Osteoblast (primary cell): ENCODE data around the gene ATP2B3. TPM values are rescaled to one million over a fixed set of nuclear protein-coding genes. Genes with fewer than 3 reads are reported as not detected.

ENCODE experiments used
- DNase-seq: peaks from one replicate; pipeline ENCODE4 v3.0.0; 2011; ENCODE audit warnings: low spot score, mixed read lengths; ENCODE audit not compliant: insufficient read length; ENCODE audit errors: missing footprints
- H2AFZ ChIP-seq: 2 replicates; pipeline ENCODE4 v1.6.0; 2011; ENCODE audit warnings: mild to moderate bottlenecking, low read length
- H3K27ac ChIP-seq: 2 replicates; pipeline ENCODE4 v1.5.1; 2011; ENCODE audit warnings: mild to moderate bottlenecking, low read depth, low read length, moderate library complexity
- H3K27me3 ChIP-seq: 2 replicates; pipeline ENCODE4 v1.6.0; 2012; ENCODE audit warnings: mild to moderate bottlenecking, control low read depth, inconsistent platforms, low read length, moderate library complexity; ENCODE audit not compliant: insufficient read depth
- H3K36me3 ChIP-seq: 2 replicates; pipeline ENCODE4 v1.5.1; 2011; ENCODE audit warnings: mild to moderate bottlenecking, low read length, control low read depth, moderate library complexity; ENCODE audit not compliant: insufficient read depth
- H3K4me1 ChIP-seq: 2 replicates; pipeline ENCODE4 v1.5.1; 2011; ENCODE audit warnings: mild to moderate bottlenecking, low read length, control low read depth, moderate library complexity; ENCODE audit not compliant: insufficient read depth
- H3K4me2 ChIP-seq: 2 replicates; pipeline ENCODE4 v1.6.0; 2011; ENCODE audit warnings: mild to moderate bottlenecking, low read length; ENCODE audit not compliant: insufficient read depth
- H3K4me3 ChIP-seq: fragments of 200-600 bp; sonication (generic); 3 replicates; pipeline ENCODE4 v1.5.1; 2012; ENCODE audit warnings: mild to moderate bottlenecking, low read length, inconsistent platforms; ENCODE audit not compliant: insufficient read depth
- H3K79me2 ChIP-seq: 2 replicates; pipeline ENCODE4 v1.6.0; 2012; ENCODE audit warnings: mild to moderate bottlenecking, low read length, control low read depth, inconsistent platforms; ENCODE audit not compliant: insufficient read depth
- H3K9me3 ChIP-seq: 2 replicates; pipeline ENCODE4 v1.5.1; 2011; ENCODE audit warnings: low read depth, low read length, control low read depth
- H4K20me1 ChIP-seq: 2 replicates; pipeline ENCODE4 v1.6.0; 2012; ENCODE audit warnings: mild to moderate bottlenecking, low read length, control low read depth; ENCODE audit not compliant: insufficient read depth
- CTCF ChIP-seq: IDR thresholded peaks from 2 replicates; pipeline ENCODE4 v1.5.1; 2011; ENCODE audit warnings: mild to moderate bottlenecking, low read depth, low read length, moderate library complexity; ENCODE audit errors: extremely low read depth
- total RNA-seq: library from RNA; depleted of rRNA; stranded (reverse); fragments of >200 nt; gene quantifications from 2 replicates; pipeline ENCODE4 v1.2.3, GENCODE V29; 2012

Gene ATP2B3
- total RNA-seq, 1 donor: not detected

- no peak overlapping the region for H3K27ac ChIP-seq
- H3K4me1 ChIP-seq: peaks cover 17% of the 10 kb centered on the region
- H3K9me3 ChIP-seq: no peaks in the 10 kb centered on the region
- no peaks in the 10 kb centered on the region for H3K79me2 ChIP-seq
- H4K20me1 ChIP-seq: peaks cover 6% of the 10 kb centered on the region
- no peak for TF ChIP-seq CTCF
- H3K4me3 ChIP-seq: no peak overlapping the region
- peak; percentile 96 for DNase-seq
- H3K27me3 ChIP-seq: peaks cover 43% of the 10 kb centered on the region
- H2AFZ ChIP-seq: no peak overlapping the region
- peak overlapping the region; percentile 12 for H3K4me2 ChIP-seq
- no peaks in the 10 kb centered on the region for H3K36me3 ChIP-seq
Measured at GRCh38 chrX:153520287-153520917, 3.0 kb downstream of the ATP2B3 start.

DNA sequence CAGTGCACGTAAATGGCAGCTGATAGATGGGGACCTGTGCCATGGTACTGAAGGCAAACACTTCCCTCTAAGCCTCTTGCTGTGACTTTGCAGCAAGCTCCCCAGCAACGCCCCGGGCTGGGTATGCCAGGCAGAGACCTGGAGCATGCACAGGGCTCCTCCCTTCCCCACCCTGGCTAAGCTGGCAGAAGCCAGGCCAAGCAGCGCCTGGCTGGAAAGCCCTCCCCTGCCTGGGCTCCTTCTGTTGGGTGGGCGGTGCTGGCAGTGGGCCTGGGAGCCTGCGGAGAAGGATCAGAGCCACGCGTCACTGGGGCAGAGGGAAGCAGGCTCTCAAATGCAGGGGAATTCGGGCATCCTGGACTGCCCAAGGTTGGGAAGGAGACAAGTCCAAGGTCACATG, 3.6 kb downstream of the ATP2B3 start:
- H3K4me1 ChIP-seq: peaks cover 17% of the 10 kb centered on the region
- TF ChIP-seq CTCF: no peak
- peak; percentile 94 for DNase-seq

DNA sequence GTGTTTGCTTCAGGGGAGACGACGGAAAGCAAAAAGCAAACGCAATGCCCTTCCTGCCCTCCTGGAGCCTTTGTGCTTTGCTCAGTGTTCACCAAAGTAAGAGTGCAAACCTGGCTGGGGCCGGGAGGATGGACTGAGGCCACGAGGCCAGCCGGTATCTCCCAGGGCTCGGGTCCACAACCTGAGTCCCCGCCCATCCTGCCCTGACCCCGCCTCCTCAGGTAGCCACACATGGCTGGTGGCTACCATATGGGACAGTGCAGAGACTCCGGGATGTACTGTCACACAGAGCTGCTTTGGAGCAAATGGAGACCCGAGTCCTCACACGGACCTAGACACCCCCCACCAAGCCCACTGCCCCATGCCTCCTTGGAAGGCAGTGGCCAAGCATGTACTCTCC, 4.8 kb downstream of the ATP2B3 start:
- H3K9me3 ChIP-seq: no peaks in the 10 kb centered on the region
- DNase-seq: no peak
- H3K4me2 ChIP-seq: no peak overlapping the region
- H3K27me3 ChIP-seq: peaks cover 42% of the 10 kb centered on the region
- H3K79me2 ChIP-seq: no peaks in the 10 kb centered on the region
- no peak overlapping the region for H3K27ac ChIP-seq
- no peak for TF ChIP-seq CTCF
- H3K4me3 ChIP-seq: no peak overlapping the region
- H3K4me1 ChIP-seq: peaks cover 17% of the 10 kb centered on the region
- no peaks in the 10 kb centered on the region for H3K36me3 ChIP-seq
- peaks cover 3% of the 10 kb centered on the region for H4K20me1 ChIP-seq
- no peak overlapping the region for H2AFZ ChIP-seq

More for the DNA sequence above, 3.6 kb downstream of the ATP2B3 start:
- peaks cover 45% of the 10 kb centered on the region for H3K27me3 ChIP-seq
- H3K4me3 ChIP-seq: no peak overlapping the region
- no peaks in the 10 kb centered on the region for H3K79me2 ChIP-seq
- H3K4me2 ChIP-seq: no peak overlapping the region
- H2AFZ ChIP-seq: no peak overlapping the region
- H3K36me3 ChIP-seq: no peaks in the 10 kb centered on the region
- no peak overlapping the region for H3K27ac ChIP-seq
- H4K20me1 ChIP-seq: peaks cover 6% of the 10 kb centered on the region
- no peaks in the 10 kb centered on the region for H3K9me3 ChIP-seq

- Histone ChIP-seq H3K27me3 (peaks cover 41% of the 10 kb centered on the region), H3K9me3 (no peaks in the 10 kb centered on the region), H3K4me2 (no peak overlapping the region), H3K36me3 (no peaks in the 10 kb centered on the region), H3K79me2 (no peaks in the 10 kb centered on the region), H3K4me3 (no peak overlapping the region), H4K20me1 (peaks cover 3% of the 10 kb centered on the region), H3K27ac (no peak overlapping the region), H2AFZ (no peak overlapping the region), H3K4me1 (peaks cover 17% of the 10 kb centered on the region)
- no peak for TF ChIP-seq CTCF
- DNase-seq: no peak
Measured at GRCh38 chrX:153523269-153523668, 5.8 kb downstream of the ATP2B3 start.
